GM23248 (cell line): ENCODE results near the gene GDF11. TPM values are rescaled to one million over a fixed set of nuclear protein-coding genes. Genes with fewer than 3 reads are reported as not detected.

Experiments used
- DNase-seq: peaks from one replicate; pipeline ENCODE4 v3.0.0-alpha.2; 2015
- H2AFZ ChIP-seq: fragments of 200-600 bp; sonication (generic); 2 replicates; pipeline ENCODE4 v1.6.1; 2016; ENCODE audit warnings: antibody characterized with exemption
- H3F3A ChIP-seq: fragments of 200-600 bp; sonication (generic); 2 replicates; pipeline ENCODE4 v1.6.1; 2016; ENCODE audit warnings: mild to moderate bottlenecking, antibody characterized with exemption, mixed run types; ENCODE audit not compliant: insufficient read depth
- H3K27ac ChIP-seq: fragments of 200-600 bp; sonication (generic); 2 replicates; pipeline ENCODE4 v1.5.1; 2016; ENCODE audit warnings: mild to moderate bottlenecking
- H3K27me3 ChIP-seq: fragments of 200-600 bp; sonication (generic); replicated peaks from 2 replicates; pipeline ENCODE4 v1.6.1; 2016; ENCODE audit warnings: mild to moderate bottlenecking; ENCODE audit not compliant: insufficient read depth
- H3K36me3 ChIP-seq: fragments of 200-600 bp; sonication (generic); 2 replicates; pipeline ENCODE4 v1.6.1; 2016; ENCODE audit warnings: low read depth, mild to moderate bottlenecking
- H3K4me1 ChIP-seq: fragments of 200-600 bp; sonication (generic); 2 replicates; pipeline ENCODE4 v1.6.1; 2016; ENCODE audit warnings: mild to moderate bottlenecking; ENCODE audit not compliant: insufficient read depth
- H3K4me2 ChIP-seq: fragments of 200-600 bp; sonication (generic); one replicate; pipeline ENCODE4 v1.6.1; 2016; ENCODE audit warnings: mild to moderate bottlenecking; ENCODE audit not compliant: unreplicated experiment
- H3K4me3 ChIP-seq: fragments of 200-600 bp; sonication (generic); 2 replicates; pipeline ENCODE4 v1.5.1; 2016; ENCODE audit warnings: mild to moderate bottlenecking
- H3K79me2 ChIP-seq: fragments of 200-600 bp; sonication (generic); 2 replicates; pipeline ENCODE4 v1.6.1; 2016; ENCODE audit warnings: mild to moderate bottlenecking; ENCODE audit not compliant: insufficient read depth
- H3K9ac ChIP-seq: fragments of 200-600 bp; sonication (generic); 2 replicates; pipeline ENCODE4 v1.6.1; 2016; ENCODE audit warnings: mild to moderate bottlenecking
- H3K9me2 ChIP-seq: fragments of 200-600 bp; sonication (generic); 2 replicates; pipeline ENCODE4 v1.6.1; 2016; ENCODE audit warnings: mixed run types, mild to moderate bottlenecking, moderate library complexity; ENCODE audit not compliant: insufficient read depth
- H3K9me3 ChIP-seq: fragments of 200-600 bp; sonication (generic); one replicate; pipeline ENCODE4 v1.6.1; 2017; ENCODE audit warnings: low read depth
- H4K20me1 ChIP-seq: fragments of 200-600 bp; sonication (generic); 2 replicates; pipeline ENCODE4 v1.6.0; 2016; ENCODE audit not compliant: insufficient read depth
- EZH2 ChIP-seq: fragments of 200-600 bp; sonication (generic); IDR thresholded peaks from 2 replicates; pipeline ENCODE4 v1.6.1; 2018; ENCODE audit warnings: antibody characterized with exemption, mild to moderate bottlenecking; ENCODE audit not compliant: insufficient read depth, poor library complexity, severe bottlenecking
- EZH2phosphoT487 ChIP-seq: fragments of 200-600 bp; sonication (generic); IDR thresholded peaks from 2 replicates; pipeline ENCODE4 v1.6.1; 2018; ENCODE audit warnings: antibody characterized with exemption, moderate library complexity, mild to moderate bottlenecking, low read depth; ENCODE audit not compliant: insufficient read depth
- WGBS, 2 experiments: methylation state at CpG; one replicate each; pipeline ENCODE4 v1.1.6; 2015 to 2017; ENCODE audit warnings: low lambda C conversion rate in 2 of 2, low coverage in 1 of 2; ENCODE audit errors: missing lambda C conversion rate in 2 of 2; 5-methylcytosine and 5-hydroxymethylcytosine counted together
- in situ Hi-C: fragments of 300-500 bp; cut with MboI; formaldehyde crosslinking; loops from 2 replicates; pipeline ENCODE4 v1.15.0; 2020
- polyA plus RNA-seq: library from polyadenylated mRNA; unstranded; fragments of >200 nt; fragmentation: Nextera tagmentation; extraction: Ambion mirVana; gene quantifications from 2 replicates; pipeline ENCODE4 v1.2.1, GENCODE V29; 2016
- total RNA-seq: library from RNA; depleted of rRNA; stranded (reverse); fragments of >200 nt; shearing (Covaris generic); gene quantifications from 2 replicates; pipeline ENCODE4 v1.2.3, GENCODE V29; 2014

The GDF11 gene
- total and polyA plus RNA-seq, 2 experiments from 2014 or later, result 0.56 to 2.1 TPM

DNA sequence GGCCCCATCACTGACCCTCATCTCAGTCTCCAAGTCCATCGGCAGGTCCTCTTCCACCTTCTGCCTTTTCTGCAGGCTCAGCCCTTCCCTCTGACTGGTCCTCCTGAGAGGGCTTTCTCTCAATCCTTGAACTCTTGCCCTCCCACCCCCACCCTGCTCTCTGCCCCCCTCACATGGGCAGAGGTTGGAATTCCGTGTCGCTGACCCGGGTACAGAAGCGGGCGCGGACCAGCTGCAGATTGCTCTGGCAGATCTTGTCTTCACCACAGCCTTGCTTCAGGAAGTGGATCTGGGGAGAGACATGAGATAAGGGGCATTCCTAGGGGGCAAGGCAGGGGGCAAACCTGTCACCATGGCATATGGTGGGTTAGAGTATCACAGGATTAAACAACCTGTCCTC is 47.6 kb upstream of the GDF11 start:
- TF ChIP-seq EZH2, result no peak
- TF ChIP-seq EZH2phosphoT487, result no peak
- DNase-seq, result no peak
- no peak overlapping the region for H3K9ac ChIP-seq
- 81 to 82% methylated on average over 7 of the region's 7 CpGs for WGBS, 2 experiments
- H3F3A ChIP-seq, result no peaks in the 10 kb centered on the region
- no peaks in the 10 kb centered on the region for H4K20me1 ChIP-seq
- H3K4me2 ChIP-seq, result no peak overlapping the region
- H3K79me2 ChIP-seq, result no peaks in the 10 kb centered on the region
- in situ Hi-C loops, result no loop called here
- 0 out of 2 replicates have a peak, but pooled peaks cover under 1% of the 10 kb centered on the region for H3K4me1 ChIP-seq
- no peaks in the 10 kb centered on the region for H3K9me3 ChIP-seq
- H3K36me3 ChIP-seq, result no peaks in the 10 kb centered on the region
- no peak overlapping the region for H3K27ac ChIP-seq
- H3K4me3 ChIP-seq, result no peak overlapping the region
- H2AFZ ChIP-seq, result no peak overlapping the region
- no peaks in the 10 kb centered on the region for H3K27me3 ChIP-seq
- no peaks in the 10 kb centered on the region for H3K9me2 ChIP-seq

DNA sequence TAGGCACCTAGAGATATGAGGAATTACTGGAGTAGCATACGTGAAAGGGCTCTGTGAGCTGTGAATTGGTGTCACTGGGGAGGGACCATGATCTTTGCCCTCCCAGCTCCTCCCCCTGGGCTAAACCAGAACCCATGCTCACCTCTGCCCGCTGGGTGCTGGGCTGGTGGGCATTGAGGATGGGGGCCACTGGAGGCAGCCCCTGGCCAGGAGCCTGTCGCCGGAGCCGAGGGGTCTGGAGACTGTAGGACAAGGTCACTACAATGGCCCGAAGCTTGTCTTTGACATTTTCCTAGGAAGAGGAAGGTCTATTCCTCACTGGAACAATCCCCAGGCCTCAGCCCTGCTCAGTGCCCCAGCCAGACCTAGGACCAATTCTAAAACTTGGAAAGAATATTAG is 46.8 kb upstream of the GDF11 start:
- H3F3A ChIP-seq, result no peaks in the 10 kb centered on the region
- H3K79me2 ChIP-seq, result no peaks in the 10 kb centered on the region
- in situ Hi-C loops, result no loop called here
- no peak overlapping the region for H3K27ac ChIP-seq
- TF ChIP-seq EZH2 (no peak), EZH2phosphoT487 (no peak)
- no peaks in the 10 kb centered on the region for H3K27me3 ChIP-seq
- H3K4me1 ChIP-seq, result 0 out of 2 replicates have a peak, but pooled peaks cover 7% of the 10 kb centered on the region
- H3K4me2 ChIP-seq, result no peak overlapping the region
- H3K9me3 ChIP-seq, result no peaks in the 10 kb centered on the region
- no peak overlapping the region for H3K9ac ChIP-seq
- no peaks in the 10 kb centered on the region for H3K36me3 ChIP-seq
- no peak for DNase-seq
- H3K9me2 ChIP-seq, result no peaks in the 10 kb centered on the region
- 89 to 91% methylated on average over 6 of the region's 6 CpGs for WGBS, 2 experiments
- H4K20me1 ChIP-seq, result no peaks in the 10 kb centered on the region
- H2AFZ ChIP-seq, result no peak overlapping the region
- no peak overlapping the region for H3K4me3 ChIP-seq

DNA sequence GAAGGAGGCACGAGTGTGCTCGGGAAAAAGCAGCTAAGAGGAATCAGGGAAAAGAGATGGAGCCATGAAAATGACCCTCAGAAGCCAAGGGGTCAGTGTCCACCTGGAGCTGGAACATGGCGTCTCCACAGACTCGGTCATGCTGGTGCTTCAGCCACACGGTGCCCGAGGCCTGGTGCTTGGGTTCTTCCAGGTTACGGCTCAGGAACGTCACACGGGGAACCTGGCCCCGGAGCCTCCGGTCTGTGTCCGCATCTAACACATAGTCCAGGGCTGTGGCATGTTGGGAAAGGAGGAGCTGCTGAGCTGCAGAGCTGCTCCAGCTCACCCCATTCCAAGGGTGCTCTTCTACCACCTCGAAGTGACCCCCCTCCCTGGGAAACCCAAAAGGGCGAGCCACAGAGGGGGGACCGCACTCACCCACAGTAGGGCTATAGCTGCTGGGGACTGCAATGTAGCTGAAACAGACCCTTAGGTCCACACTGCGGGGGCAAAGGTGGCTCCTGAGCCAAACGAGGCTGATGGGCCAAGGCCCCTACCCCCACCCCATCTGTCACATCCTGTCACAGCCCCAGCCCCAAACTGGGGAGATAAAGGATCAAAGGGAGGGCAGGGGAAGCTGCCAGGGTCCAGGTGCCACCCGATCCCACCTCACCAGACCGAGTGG is 46.0 kb upstream of the GDF11 start:
- Histone ChIP-seq H4K20me1 (no peaks in the 10 kb centered on the region), H3K9ac (no peak overlapping the region), H3K36me3 (no peaks in the 10 kb centered on the region), H3K4me3 (no peak overlapping the region), H3K9me2 (no peaks in the 10 kb centered on the region), H3K4me2 (no peak overlapping the region), H3K27me3 (no peaks in the 10 kb centered on the region), H3K4me1 (0 out of 2 replicates have a peak, but pooled peaks cover 7% of the 10 kb centered on the region), H3K79me2 (no peaks in the 10 kb centered on the region), H3K27ac (no peak overlapping the region), H3F3A (no peaks in the 10 kb centered on the region), H3K9me3 (no peaks in the 10 kb centered on the region), H2AFZ (no peak overlapping the region)
- TF ChIP-seq EZH2phosphoT487 (no peak), EZH2 (no peak)
- DNase-seq, result no peak
- 76 to 86% methylated on average over 17 to 19 of the region's 19 CpGs for WGBS, 2 experiments
- in situ Hi-C loops, result no loop called here

DNA sequence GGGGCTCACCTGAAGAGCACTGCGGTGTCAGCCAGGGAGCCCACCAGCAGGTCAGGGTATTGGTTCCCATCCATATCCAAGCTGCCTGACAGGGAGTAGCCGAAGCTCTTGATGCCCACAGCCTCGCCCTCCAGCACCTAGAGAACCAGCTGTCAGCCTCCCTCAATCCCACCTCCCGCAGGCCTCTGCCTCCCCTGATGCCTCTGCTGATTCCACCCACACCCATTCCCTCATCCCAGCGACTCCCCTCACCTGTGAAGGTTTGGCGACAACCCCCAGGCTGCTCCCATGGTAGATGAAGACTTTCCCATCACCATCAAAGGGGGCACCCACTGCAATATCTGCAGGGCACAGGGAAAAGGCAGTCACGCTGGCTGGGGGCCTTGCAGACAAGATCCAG is 45.2 kb upstream of the GDF11 start:
- Histone ChIP-seq H3K9ac (no peak overlapping the region), H3K36me3 (no peaks in the 10 kb centered on the region), H3K79me2 (no peaks in the 10 kb centered on the region), H3F3A (no peaks in the 10 kb centered on the region), H2AFZ (no peak overlapping the region), H3K9me3 (no peaks in the 10 kb centered on the region), H3K27ac (no peak overlapping the region), H3K4me1 (0 out of 2 replicates have a peak, but pooled peaks cover 7% of the 10 kb centered on the region), H3K9me2 (no peaks in the 10 kb centered on the region), H3K4me3 (no peak overlapping the region), H3K27me3 (no peaks in the 10 kb centered on the region), H3K4me2 (no peak overlapping the region), H4K20me1 (no peaks in the 10 kb centered on the region)
- DNase-seq, result no peak
- in situ Hi-C loops, result no loop called here
- 62 to 74% methylated on average over 7 of the region's 7 CpGs for WGBS, 2 experiments
- no peak for TF ChIP-seq EZH2phosphoT487
- no peak for TF ChIP-seq EZH2
